ENCODE measurements around the gene NUDT3. TPM values are rescaled to one million over a fixed set of nuclear protein-coding genes. Genes with fewer than 3 reads are reported as not detected.

The NUDT3 gene
- total RNA-seq, 6 experiments from 2014 or later: 14.5 to 22.7 (median 16.7) TPM

- H3K27me3 ChIP-seq: no peaks in the 10 kb centered on the region
- no peaks in the 10 kb centered on the region for H3K4me1 ChIP-seq
- H3K36me3 ChIP-seq: no peaks in the 10 kb centered on the region
- 69% methylated on average over 3 of the region's 4 CpGs for WGBS (ENCODE audit: insufficient coverage, low coverage, low lambda C conversion rate, missing lambda C conversion rate)
- DNase-seq (no peak), ATAC-seq (peak in 2 of 4 donors; percentile 15 to 18)
- H3K27ac ChIP-seq: no peak overlapping the region
- no peak overlapping the region for H3K4me3 ChIP-seq
- intact Hi-C loops (cut with DNase I): no loop called here
- no peaks in the 10 kb centered on the region for H3K9me3 ChIP-seq
- TF ChIP-seq, protein P1, sequence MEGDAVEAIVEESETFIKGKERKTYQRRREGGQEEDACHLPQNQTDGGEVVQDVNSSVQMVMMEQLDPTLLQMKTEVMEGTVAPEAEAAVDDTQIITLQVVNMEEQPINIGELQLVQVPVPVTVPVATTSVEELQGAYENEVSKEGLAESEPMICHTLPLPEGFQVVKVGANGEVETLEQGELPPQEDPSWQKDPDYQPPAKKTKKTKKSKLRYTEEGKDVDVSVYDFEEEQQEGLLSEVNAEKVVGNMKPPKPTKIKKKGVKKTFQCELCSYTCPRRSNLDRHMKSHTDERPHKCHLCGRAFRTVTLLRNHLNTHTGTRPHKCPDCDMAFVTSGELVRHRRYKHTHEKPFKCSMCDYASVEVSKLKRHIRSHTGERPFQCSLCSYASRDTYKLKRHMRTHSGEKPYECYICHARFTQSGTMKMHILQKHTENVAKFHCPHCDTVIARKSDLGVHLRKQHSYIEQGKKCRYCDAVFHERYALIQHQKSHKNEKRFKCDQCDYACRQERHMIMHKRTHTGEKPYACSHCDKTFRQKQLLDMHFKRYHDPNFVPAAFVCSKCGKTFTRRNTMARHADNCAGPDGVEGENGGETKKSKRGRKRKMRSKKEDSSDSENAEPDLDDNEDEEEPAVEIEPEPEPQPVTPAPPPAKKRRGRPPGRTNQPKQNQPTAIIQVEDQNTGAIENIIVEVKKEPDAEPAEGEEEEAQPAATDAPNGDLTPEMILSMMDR (IDR thresholded peaks at IDR 0.05): no peak
- no peak for TF ChIP-seq POLR2A (IDR thresholded peaks at IDR 0.05)
These were observed 73.7 kb downstream of the NUDT3 start for GRCh38 chr6:34318499-34319470.

DNA sequence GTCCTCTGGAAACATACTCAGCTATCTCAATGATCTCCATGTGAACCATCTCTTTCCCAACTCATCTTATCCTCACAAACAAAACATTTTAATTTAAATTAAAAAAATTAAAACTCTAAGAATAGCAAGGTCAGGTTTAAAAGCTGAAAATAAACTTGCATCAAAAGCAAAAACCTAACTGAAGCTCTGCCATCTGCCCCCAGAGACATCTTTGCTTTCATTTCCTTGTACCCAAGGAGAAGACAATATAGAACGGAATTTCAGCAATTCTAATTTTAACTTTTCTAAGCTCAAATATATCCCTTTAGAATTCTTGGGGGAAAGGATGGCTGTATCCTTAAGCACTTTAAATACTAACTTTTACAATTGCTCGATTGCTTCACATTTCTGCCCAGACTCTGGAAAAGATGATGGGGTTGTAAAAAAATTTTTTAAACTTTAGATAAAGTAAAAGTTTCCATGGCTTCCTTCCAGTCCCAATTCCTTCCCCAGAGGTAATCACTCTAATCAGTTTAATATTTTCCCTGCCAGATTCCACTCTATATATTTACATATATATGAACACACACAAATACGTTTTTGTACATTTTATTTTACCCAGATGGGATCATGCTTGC is 74.5 kb downstream of the NUDT3 start:
- intact Hi-C loops (cut with DNase I): no loop called here
- TF ChIP-seq POLR2A (IDR thresholded peaks at IDR 0.05): no peak
- TF ChIP-seq, protein P1 (IDR thresholded peaks at IDR 0.05): no peak
- ATAC-seq (no peak), DNase-seq (no peak)
- Histone ChIP-seq H3K27ac (no peak overlapping the region), H3K9me3 (no peaks in the 10 kb centered on the region), H3K27me3 (no peaks in the 10 kb centered on the region), H3K36me3 (no peaks in the 10 kb centered on the region), H3K4me3 (no peak overlapping the region), H3K4me1 (no peaks in the 10 kb centered on the region)
- WGBS (ENCODE audit: insufficient coverage, low coverage, low lambda C conversion rate, missing lambda C conversion rate): 52% methylated on average over 3 of the region's 3 CpGs

- Histone ChIP-seq H3K27ac (no peak overlapping the region), H3K4me3 (no peak overlapping the region), H3K27me3 (no peaks in the 10 kb centered on the region), H3K36me3 (no peaks in the 10 kb centered on the region), H3K9me3 (no peaks in the 10 kb centered on the region), H3K4me1 (no peaks in the 10 kb centered on the region)
- intact Hi-C loops (cut with DNase I): no loop called here
- DNase-seq: no peak
- no peak for TF ChIP-seq POLR2A (IDR thresholded peaks at IDR 0.05)
- TF ChIP-seq, protein P1 (IDR thresholded peaks at IDR 0.05): no peak
- no peak for ATAC-seq
- 92% methylated on average over 1 of the region's 1 CpG for WGBS (ENCODE audit: insufficient coverage, low coverage, low lambda C conversion rate, missing lambda C conversion rate)
These were observed 75.3 kb downstream of the NUDT3 start for GRCh38 chr6:34317172-34317477.

DNA sequence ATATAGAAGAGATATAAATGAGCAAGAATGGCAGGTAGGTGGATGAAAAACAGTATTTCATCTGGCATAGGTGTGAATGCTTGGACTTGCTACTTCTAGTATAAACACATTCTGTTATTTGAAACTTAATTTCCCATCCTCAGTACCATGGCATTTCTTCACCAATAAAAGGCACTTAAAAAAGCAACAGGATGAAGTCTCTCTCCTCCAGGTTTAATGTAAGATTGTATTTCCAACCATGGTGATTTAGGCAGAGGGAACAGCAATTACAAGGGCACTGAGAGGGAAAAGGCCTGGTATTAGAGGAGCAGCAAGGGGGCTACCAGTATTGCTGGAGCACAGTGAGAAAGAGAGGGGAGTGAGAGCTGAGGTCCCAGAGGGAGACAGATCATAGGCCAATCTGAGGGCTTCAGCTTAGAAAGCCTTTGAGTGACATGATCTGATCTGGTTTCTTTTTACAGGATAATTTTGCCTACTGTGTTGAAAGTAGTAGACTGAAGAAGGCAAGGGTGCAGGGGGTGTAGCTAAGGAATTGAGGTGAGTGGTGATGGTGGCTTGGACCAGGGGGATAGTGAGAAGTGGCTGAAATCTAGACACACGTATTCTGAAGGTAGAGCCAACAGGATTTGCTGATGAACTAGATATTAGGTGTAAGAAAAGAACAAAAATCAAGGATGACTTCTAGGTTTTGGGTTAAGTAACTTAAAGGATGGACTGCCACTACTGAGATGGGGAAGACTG is 75.9 kb downstream of the NUDT3 start:
- TF ChIP-seq POLR2A (IDR thresholded peaks at IDR 0.05): no peak
- TF ChIP-seq, protein P1 (IDR thresholded peaks at IDR 0.05): no peak
- WGBS (ENCODE audit: insufficient coverage, low coverage, low lambda C conversion rate, missing lambda C conversion rate): 100% methylated on average over 1 of the region's 1 CpG
- ATAC-seq (no peak), DNase-seq (no peak)
- Histone ChIP-seq H3K4me1 (no peaks in the 10 kb centered on the region), H3K36me3 (no peaks in the 10 kb centered on the region), H3K4me3 (no peak overlapping the region), H3K27me3 (no peaks in the 10 kb centered on the region), H3K9me3 (no peaks in the 10 kb centered on the region), H3K27ac (no peak overlapping the region)
- intact Hi-C loops (cut with DNase I): no loop called here
